Ishikawa (cell line): ENCODE measurements around the gene LYPLAL1.

ENCODE experiments used
- CEBPB ChIP-seq: IDR thresholded peaks from 2 replicates; pipeline ENCODE4 v1.6.1; 2012
- CREB1 ChIP-seq: IDR thresholded peaks from 2 replicates; pipeline ENCODE4 v1.6.1; 2012; ENCODE audit warnings: low read depth
- EGR1 ChIP-seq: IDR thresholded peaks from 2 replicates; pipeline ENCODE4 v1.6.1; 2012
- EP300 ChIP-seq: IDR thresholded peaks from 2 replicates; pipeline ENCODE4 v1.6.1; 2012; ENCODE audit warnings: borderline replicate concordance
- FOXM1 ChIP-seq: IDR thresholded peaks from 2 replicates; pipeline ENCODE4 v1.6.1; 2012; ENCODE audit warnings: low read depth, borderline replicate concordance
- MAX ChIP-seq: IDR thresholded peaks from 2 replicates; pipeline ENCODE4 v1.6.1; 2012
- NFIC ChIP-seq: IDR thresholded peaks from 2 replicates; pipeline ENCODE4 v1.6.1; 2012
- RAD21 ChIP-seq: IDR thresholded peaks from 2 replicates; pipeline ENCODE4 v1.6.1; 2012; ENCODE audit warnings: low read depth
- REST ChIP-seq: IDR thresholded peaks from 2 replicates; pipeline ENCODE4 v1.6.1; 2012; ENCODE audit warnings: low read depth, mild to moderate bottlenecking
- TAF1 ChIP-seq: IDR thresholded peaks from 2 replicates; pipeline ENCODE4 v1.6.1; 2012; ENCODE audit warnings: low read depth, mild to moderate bottlenecking
- TCF12 ChIP-seq: IDR thresholded peaks from 2 replicates; pipeline ENCODE4 v1.6.1; 2012; ENCODE audit warnings: low read depth
- TEAD4 ChIP-seq: IDR thresholded peaks from 2 replicates; pipeline ENCODE4 v1.6.1; 2012
- USF1 ChIP-seq: IDR thresholded peaks from 2 replicates; pipeline ENCODE4 v1.6.1; 2012
- YY1 ChIP-seq: IDR thresholded peaks from 2 replicates; pipeline ENCODE4 v1.6.1; 2012; ENCODE audit warnings: low read depth
- ZBTB7A ChIP-seq: IDR thresholded peaks from 2 replicates; pipeline ENCODE4 v1.6.1; 2012; ENCODE audit warnings: low read depth

LYPLAL1 gene

GRCh38 chr1:219228058-219228419 is 54.4 kb downstream of the LYPLAL1 start:
- TF ChIP-seq EP300 (no peak), USF1 (peak; percentile 66)

- TF ChIP-seq TEAD4 (no peak), TAF1 (no peak), USF1 (no peak), NFIC (no peak), CEBPB (no peak), ZBTB7A (no peak), FOXM1 (no peak), EGR1 (no peak)
These were observed 59.2 kb downstream of the LYPLAL1 start for GRCh38 chr1:219232890-219233289.

GRCh38 chr1:219235903-219236481 is 62.3 kb downstream of the LYPLAL1 start:
- TF ChIP-seq USF1 = no peak
- TF ChIP-seq ZBTB7A = no peak
- TF ChIP-seq TCF12 = no peak
- no peak for TF ChIP-seq EGR1
- TF ChIP-seq REST = no peak
- no peak for TF ChIP-seq NFIC
- TF ChIP-seq FOXM1 = no peak
- TF ChIP-seq TAF1 = no peak
- no peak for TF ChIP-seq YY1
- no peak for TF ChIP-seq TEAD4
- no peak for TF ChIP-seq MAX
- no peak for TF ChIP-seq CREB1
- TF ChIP-seq EP300 = no peak
- TF ChIP-seq RAD21 = no peak
- TF ChIP-seq CEBPB = no peak

GRCh38 chr1:219236933-219237610 is 63.4 kb downstream of the LYPLAL1 start:
- TF ChIP-seq CREB1 (no peak), YY1 (no peak), USF1 (no peak), CEBPB (no peak), RAD21 (no peak), TCF12 (no peak), EGR1 (no peak), ZBTB7A (no peak), MAX (no peak), TAF1 (no peak), FOXM1 (no peak), NFIC (no peak), EP300 (no peak), TEAD4 (no peak), REST (no peak)

- TF ChIP-seq TEAD4 (no peak), TAF1 (no peak), ZBTB7A (no peak), FOXM1 (no peak), NFIC (no peak), USF1 (no peak), EGR1 (no peak), TCF12 (no peak), EP300 (no peak), MAX (no peak), YY1 (no peak), CEBPB (no peak), CREB1 (no peak), REST (no peak), RAD21 (no peak)
These were observed 65.8 kb downstream of the LYPLAL1 start for GRCh38 chr1:219239518-219239917.
